HG03565 (cell line): ENCODE results near the gene PNPLA5.
"Not testable (repeated sequence)": the region's sequence is repeated elsewhere in the genome, so short reads cannot be mapped to it uniquely, and the experiment has no call there.

Experiments
- ATAC-seq: cut with Tn5 transposase; IDR thresholded peaks from one replicate; pipeline ENCODE4 v1.9.1; 2021; ENCODE audit warnings: mild to moderate bottlenecking, moderate library complexity; ENCODE audit not compliant: unreplicated experiment

PNPLA5 gene

GRCh38 chr22:43891360-43892182 is at the start of gene PNPLA5:
PNPLA5 (minus strand) TSS chr22:43892013; CDS start chr22:43891880, 133 bp downstream.
- ATAC-seq, result no peak

GRCh38 chr22:43941449-43941848 is 49.6 kb upstream of the PNPLA5 start:
- ATAC-seq, result no peak

GRCh38 chr22:43931771-43932170 is 40.0 kb upstream of the PNPLA5 start:
- no peak for ATAC-seq

- no peak for ATAC-seq
Observed at GRCh38 chr22:43928908-43929307, 37.1 kb upstream of the PNPLA5 start.

GRCh38 chr22:43928468-43928867 is 36.7 kb upstream of the PNPLA5 start:
- no peak for ATAC-seq

- no peak for ATAC-seq
Observed at GRCh38 chr22:43926349-43926710, 34.5 kb upstream of the PNPLA5 start.

GRCh38 chr22:43925433-43926348 is 33.9 kb upstream of the PNPLA5 start:
- ATAC-seq, result no peak

GRCh38 chr22:43924877-43925276 is 33.1 kb upstream of the PNPLA5 start:
- ATAC-seq, result no peak

- ATAC-seq, result no peak
Observed at GRCh38 chr22:43923631-43924464, 32.0 kb upstream of the PNPLA5 start, which contains the start of gene PNPLA3. PNPLA3 (plus strand) TSS chr22:43923805; CDS start chr22:43923912, 107 bp downstream.

- ATAC-seq, result no peak
Observed at GRCh38 chr22:43923191-43923590, 31.4 kb upstream of the PNPLA5 start.

- ATAC-seq, result no peak
Observed at GRCh38 chr22:43922123-43922522, 30.3 kb upstream of the PNPLA5 start.

GRCh38 chr22:43921370-43921769 is 29.6 kb upstream of the PNPLA5 start:
- no peak for ATAC-seq

- ATAC-seq, result no peak
Observed at GRCh38 chr22:43919106-43919973, 27.5 kb upstream of the PNPLA5 start.

GRCh38 chr22:43917521-43917920 is 25.7 kb upstream of the PNPLA5 start:
- no peak for ATAC-seq

GRCh38 chr22:43911351-43911750 is 19.5 kb upstream of the PNPLA5 start:
- no peak for ATAC-seq

GRCh38 chr22:43910178-43910695 is 18.4 kb upstream of the PNPLA5 start:
- no peak for ATAC-seq

GRCh38 chr22:43909708-43910107 is 17.9 kb upstream of the PNPLA5 start:
- no peak for ATAC-seq

- ATAC-seq, result no peak
Observed at GRCh38 chr22:43905681-43906080, 13.9 kb upstream of the PNPLA5 start.

GRCh38 chr22:43904412-43904811 is 12.6 kb upstream of the PNPLA5 start:
- not testable (repeated sequence) for ATAC-seq

GRCh38 chr22:43903033-43903432 is 11.2 kb upstream of the PNPLA5 start:
- not testable (repeated sequence) for ATAC-seq
